ENCODE measurements around the gene SRGAP1.

The SRGAP1 gene

DNA sequence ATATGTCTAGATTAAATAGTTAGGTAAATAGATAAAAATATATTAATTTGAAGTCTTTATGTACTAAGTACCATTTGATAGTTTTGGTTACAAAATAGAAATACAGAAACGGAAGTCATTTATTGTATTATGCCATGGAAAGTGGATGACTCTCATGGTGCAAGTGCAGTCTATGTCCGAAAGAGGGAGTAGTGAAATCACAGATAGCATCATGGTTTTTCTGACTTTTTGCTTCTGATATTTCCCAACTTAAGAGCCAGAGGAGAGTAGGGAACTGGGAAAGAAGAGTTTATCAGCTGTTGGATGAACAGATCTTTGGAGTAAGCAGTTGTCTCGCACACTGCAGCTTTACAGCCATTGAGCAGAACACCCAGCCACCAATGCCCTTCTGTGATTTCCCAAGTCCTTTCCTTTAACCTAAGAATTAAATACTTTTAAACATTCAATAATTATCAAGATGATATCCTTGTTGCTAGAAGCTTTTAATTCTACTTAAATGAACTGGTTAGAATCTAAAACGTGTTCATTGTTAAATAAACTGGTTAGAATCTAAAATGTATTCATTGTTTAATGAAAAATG, 18.4 kb upstream of the SRGAP1 start:
- H3K4me3 ChIP-seq (ENCODE audit: low read depth, low read length), result no peak overlapping the region
- TF ChIP-seq, protein P1, sequence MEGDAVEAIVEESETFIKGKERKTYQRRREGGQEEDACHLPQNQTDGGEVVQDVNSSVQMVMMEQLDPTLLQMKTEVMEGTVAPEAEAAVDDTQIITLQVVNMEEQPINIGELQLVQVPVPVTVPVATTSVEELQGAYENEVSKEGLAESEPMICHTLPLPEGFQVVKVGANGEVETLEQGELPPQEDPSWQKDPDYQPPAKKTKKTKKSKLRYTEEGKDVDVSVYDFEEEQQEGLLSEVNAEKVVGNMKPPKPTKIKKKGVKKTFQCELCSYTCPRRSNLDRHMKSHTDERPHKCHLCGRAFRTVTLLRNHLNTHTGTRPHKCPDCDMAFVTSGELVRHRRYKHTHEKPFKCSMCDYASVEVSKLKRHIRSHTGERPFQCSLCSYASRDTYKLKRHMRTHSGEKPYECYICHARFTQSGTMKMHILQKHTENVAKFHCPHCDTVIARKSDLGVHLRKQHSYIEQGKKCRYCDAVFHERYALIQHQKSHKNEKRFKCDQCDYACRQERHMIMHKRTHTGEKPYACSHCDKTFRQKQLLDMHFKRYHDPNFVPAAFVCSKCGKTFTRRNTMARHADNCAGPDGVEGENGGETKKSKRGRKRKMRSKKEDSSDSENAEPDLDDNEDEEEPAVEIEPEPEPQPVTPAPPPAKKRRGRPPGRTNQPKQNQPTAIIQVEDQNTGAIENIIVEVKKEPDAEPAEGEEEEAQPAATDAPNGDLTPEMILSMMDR (IDR thresholded peaks at IDR 0.05; ENCODE audit: low read depth, low read length, missing control alignments), result peak; percentile 84
- peak; percentile 51 for DNase-seq (ENCODE audit: low read depth)
- in situ Hi-C loops (cut with HindIII; ENCODE audit: low sequenced_read_pairs), result loop anchor here (5.0 kb wide), 1 partner anchor 436 kb away; no protein-coding TSS in a partner anchor

DNA sequence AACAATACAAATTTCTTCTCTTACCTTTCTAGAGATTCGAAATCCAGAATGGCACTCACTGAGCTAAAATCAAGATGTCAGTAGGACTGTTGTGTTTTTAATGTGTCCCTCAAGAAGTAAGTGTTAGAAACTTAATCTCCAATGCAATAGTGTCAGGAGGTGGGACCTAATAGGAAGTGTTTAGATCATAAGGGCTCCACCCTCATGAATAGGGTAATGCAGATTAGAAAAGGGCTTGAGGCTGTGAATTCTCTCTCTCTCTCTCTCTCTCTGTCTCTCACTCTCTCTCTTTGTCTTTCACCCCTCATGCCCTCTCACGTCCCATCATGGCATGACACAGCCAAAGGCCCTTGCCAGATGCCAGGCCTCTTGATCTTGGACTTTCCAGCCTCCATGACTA, 15.6 kb upstream of the SRGAP1 start:
- in situ Hi-C loops (cut with HindIII; ENCODE audit: low sequenced_read_pairs), result loop anchor here (5.0 kb wide), 1 partner anchor 433 kb away; no protein-coding TSS in a partner anchor
- no peak for DNase-seq (ENCODE audit: low read depth)
- H3K4me3 ChIP-seq (ENCODE audit: low read depth, low read length), result no peak overlapping the region
- TF ChIP-seq, protein P1 (IDR thresholded peaks at IDR 0.05; ENCODE audit: low read depth, low read length, missing control alignments), result no peak

DNA sequence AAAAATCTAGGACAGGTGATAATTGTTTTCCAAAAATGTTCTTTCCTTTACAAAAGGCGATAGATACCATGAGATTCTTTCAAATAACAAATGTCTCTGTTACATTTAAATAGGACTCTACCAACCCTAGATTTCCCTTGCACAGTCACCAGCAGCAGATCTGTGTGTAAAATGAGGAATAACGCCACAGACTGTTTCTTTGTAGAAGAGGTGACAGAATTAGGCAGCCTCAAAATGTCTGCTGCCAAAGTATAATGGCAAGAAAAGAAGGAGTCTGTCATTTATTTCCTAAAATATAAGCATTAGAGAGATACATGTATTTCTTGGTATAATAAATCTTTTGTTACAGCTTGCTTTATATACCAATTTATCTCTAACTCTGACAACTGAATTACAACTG, 8.5 kb upstream of the SRGAP1 start:
- TF ChIP-seq, protein P1 (IDR thresholded peaks at IDR 0.05; ENCODE audit: low read depth, low read length, missing control alignments), result no peak
- no peak for DNase-seq (ENCODE audit: low read depth)
- H3K4me3 ChIP-seq (ENCODE audit: low read depth, low read length), result no peak overlapping the region
- in situ Hi-C loops (cut with HindIII; ENCODE audit: low sequenced_read_pairs), result no loop called here

DNA sequence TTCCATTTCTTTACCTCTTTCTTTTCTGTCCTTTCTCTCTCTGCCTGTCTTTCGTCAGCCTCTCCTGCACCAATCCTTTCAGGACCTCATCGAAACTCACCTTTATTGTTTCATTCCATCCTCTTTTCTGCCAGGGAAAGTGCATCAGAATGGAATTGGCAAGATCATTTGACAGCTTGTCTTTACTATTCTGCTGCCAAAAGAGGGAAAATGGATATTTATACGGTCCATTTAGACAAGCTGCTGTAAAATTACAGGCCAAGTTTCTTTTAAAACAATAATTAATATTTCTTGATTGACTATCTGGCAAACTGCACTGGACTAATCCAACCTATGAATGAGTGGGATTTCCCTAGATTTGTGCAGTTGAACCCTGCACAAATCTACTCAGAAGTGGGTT, 7.6 kb upstream of the SRGAP1 start:
- TF ChIP-seq, protein P1 (IDR thresholded peaks at IDR 0.05; ENCODE audit: low read depth, low read length, missing control alignments), result no peak
- in situ Hi-C loops (cut with HindIII; ENCODE audit: low sequenced_read_pairs), result no loop called here
- no peak for DNase-seq (ENCODE audit: low read depth)
- no peak overlapping the region for H3K4me3 ChIP-seq (ENCODE audit: low read depth, low read length)

DNA sequence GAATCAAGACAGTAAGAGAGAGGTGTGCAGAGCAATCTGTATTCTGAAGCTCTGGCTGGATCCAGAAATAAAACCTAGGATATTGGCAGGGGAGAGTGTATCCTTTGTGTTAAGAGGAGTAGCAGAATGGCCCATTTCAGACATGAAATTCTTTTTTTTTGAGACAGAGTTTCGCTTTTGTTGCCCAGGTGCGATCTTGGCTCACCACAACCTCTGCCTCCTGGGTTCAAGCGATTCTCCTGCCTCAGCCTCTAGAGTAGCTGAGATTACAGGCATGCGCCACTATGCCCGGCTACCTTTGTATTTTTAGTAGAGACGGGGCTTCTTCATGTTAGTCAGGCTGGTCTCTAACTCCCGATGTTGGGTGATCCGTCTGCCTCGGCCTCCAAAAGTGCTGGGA, 6.1 kb upstream of the SRGAP1 start:
- no peak for DNase-seq (ENCODE audit: low read depth)
- TF ChIP-seq, protein P1 (IDR thresholded peaks at IDR 0.05; ENCODE audit: low read depth, low read length, missing control alignments), result no peak
- in situ Hi-C loops (cut with HindIII; ENCODE audit: low sequenced_read_pairs), result no loop called here
- no peak overlapping the region for H3K4me3 ChIP-seq (ENCODE audit: low read depth, low read length)

DNA sequence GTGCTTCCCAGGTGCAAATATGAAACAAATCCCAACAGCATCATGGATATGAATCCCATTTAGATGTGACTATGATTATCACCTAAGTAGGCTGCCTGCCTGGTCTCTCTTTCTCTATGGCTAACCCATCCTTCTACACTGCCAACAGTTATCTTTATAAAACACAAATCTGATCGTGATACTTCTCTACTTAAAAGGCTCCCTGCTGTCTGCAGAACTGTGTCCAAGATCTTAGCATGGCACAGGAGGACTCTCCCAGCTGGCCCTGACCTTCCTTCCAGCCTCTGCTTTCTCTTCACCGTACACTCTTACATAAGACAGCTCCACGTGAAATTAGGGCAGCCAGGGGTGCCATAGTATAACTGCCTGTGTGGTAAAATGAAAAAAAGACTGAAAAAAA, 3.5 kb upstream of the SRGAP1 start:
- DNase-seq (ENCODE audit: low read depth), result no peak
- in situ Hi-C loops (cut with HindIII; ENCODE audit: low sequenced_read_pairs), result no loop called here
- TF ChIP-seq, protein P1 (IDR thresholded peaks at IDR 0.05; ENCODE audit: low read depth, low read length, missing control alignments), result no peak
- H3K4me3 ChIP-seq (ENCODE audit: low read depth, low read length), result no peak overlapping the region

Data from astrocyte of the cerebellum (primary cell).